NT2/D1 (cell line): ENCODE results near the gene CNTN5.

Experiments
- DNase-seq: peaks from one replicate; pipeline ENCODE4 v3.0.0-alpha.2; 2011; ENCODE audit warnings: low read depth, low spot score
- H3K27me3 ChIP-seq: 2 replicates; pipeline ENCODE4 v1.6.0; 2011; ENCODE audit warnings: mild to moderate bottlenecking; ENCODE audit not compliant: insufficient read length, insufficient read depth
- H3K36me3 ChIP-seq: 2 replicates; pipeline ENCODE4 v1.6.1; 2011; ENCODE audit warnings: mild to moderate bottlenecking, low read length, mixed read lengths; ENCODE audit not compliant: insufficient read depth, insufficient read length
- H3K4me1 ChIP-seq: 2 replicates; pipeline ENCODE4 v1.5.1; 2011; ENCODE audit not compliant: insufficient read depth, insufficient read length
- H3K4me3 ChIP-seq: 2 replicates; pipeline ENCODE4 v1.5.1; 2011; ENCODE audit warnings: low read depth; ENCODE audit not compliant: insufficient read length
- H3K9ac ChIP-seq: 2 replicates; pipeline ENCODE4 v1.6.0; 2011; ENCODE audit warnings: low read depth; ENCODE audit not compliant: insufficient read length
- H3K9me3 ChIP-seq: 2 replicates; pipeline ENCODE4 v1.5.1; 2011; ENCODE audit warnings: mild to moderate bottlenecking, low read length; ENCODE audit not compliant: insufficient read depth
- SUZ12 ChIP-seq: IDR thresholded peaks from 2 replicates; pipeline ENCODE4 v1.6.1; 2011; ENCODE audit not compliant: insufficient read length, insufficient read depth; ENCODE audit errors: extremely low read depth
- YY1 ChIP-seq: IDR thresholded peaks from 2 replicates; pipeline ENCODE4 v1.6.1; 2011; ENCODE audit not compliant: insufficient read length, insufficient read depth
- ZNF274 ChIP-seq: IDR thresholded peaks from 2 replicates; pipeline ENCODE4 v1.6.1; 2011; ENCODE audit warnings: mild to moderate bottlenecking, low read depth, low read length

The CNTN5 gene

GRCh38 chr11:99020352-99021225, at the start of gene CNTN5:
CNTN5 (plus strand) TSS chr11:99020949.
- peak within 1 kb of the TSS; percentile 61 for H3K9ac ChIP-seq
- H3K9me3 ChIP-seq, result no peaks in the 10 kb centered on the region
- TF ChIP-seq YY1 (no peak), ZNF274 (no peak), SUZ12 (no peak)
- peaks cover 18% of the 10 kb centered on the region for H3K27me3 ChIP-seq
- peak; percentile 25 for DNase-seq
- no peaks in the 10 kb centered on the region for H3K36me3 ChIP-seq
- no peaks in the 10 kb centered on the region for H3K4me1 ChIP-seq
- peak within 1 kb of the TSS; percentile 53 for H3K4me3 ChIP-seq

GRCh38 chr11:98979205-98979604, 41.5 kb upstream of the CNTN5 start:
- no peak overlapping the region for H3K9ac ChIP-seq
- DNase-seq, result no peak
- no peaks in the 10 kb centered on the region for H3K9me3 ChIP-seq
- no peak overlapping the region for H3K4me3 ChIP-seq
- H3K4me1 ChIP-seq, result no peaks in the 10 kb centered on the region
- TF ChIP-seq YY1, result no peak
- TF ChIP-seq ZNF274, result no peak
- H3K27me3 ChIP-seq, result no peaks in the 10 kb centered on the region
- H3K36me3 ChIP-seq, result no peaks in the 10 kb centered on the region

GRCh38 chr11:99015634-99016454, 4.9 kb upstream of the CNTN5 start:
- H3K9me3 ChIP-seq, result no peaks in the 10 kb centered on the region
- H3K36me3 ChIP-seq, result no peaks in the 10 kb centered on the region
- TF ChIP-seq SUZ12 (no peak), YY1 (no peak), ZNF274 (no peak)
- no peak overlapping the region for H3K9ac ChIP-seq
- no peaks in the 10 kb centered on the region for H3K4me1 ChIP-seq
- DNase-seq, result peak; percentile 44
- H3K27me3 ChIP-seq, result peaks cover 11% of the 10 kb centered on the region
- no peak overlapping the region for H3K4me3 ChIP-seq

GRCh38 chr11:99019696-99020095, 1.1 kb upstream of the CNTN5 start:
- Histone ChIP-seq H3K36me3 (no peaks in the 10 kb centered on the region), H3K4me1 (no peaks in the 10 kb centered on the region), H3K4me3 (no peak overlapping the region), H3K27me3 (peaks cover 18% of the 10 kb centered on the region), H3K9me3 (no peaks in the 10 kb centered on the region), H3K9ac (no peak overlapping the region)
- TF ChIP-seq YY1 (no peak), SUZ12 (no peak), ZNF274 (no peak)
- DNase-seq, result no peak

- Histone ChIP-seq H3K9ac (no peak overlapping the region), H3K9me3 (no peaks in the 10 kb centered on the region), H3K36me3 (no peaks in the 10 kb centered on the region), H3K4me3 (no peak overlapping the region), H3K4me1 (no peaks in the 10 kb centered on the region), H3K27me3 (no peaks in the 10 kb centered on the region)
- no peak for DNase-seq
- no peak for TF ChIP-seq YY1
- no peak for TF ChIP-seq SUZ12
- no peak for TF ChIP-seq ZNF274
Observed at GRCh38 chr11:99037057-99037456, 16.3 kb downstream of the CNTN5 start.

- TF ChIP-seq YY1 (no peak), ZNF274 (no peak), SUZ12 (no peak)
- Histone ChIP-seq H3K9me3 (no peaks in the 10 kb centered on the region), H3K4me3 (no peak overlapping the region), H3K36me3 (no peaks in the 10 kb centered on the region), H3K27me3 (no peaks in the 10 kb centered on the region), H3K4me1 (no peaks in the 10 kb centered on the region), H3K9ac (no peak overlapping the region)
- no peak for DNase-seq
Observed at GRCh38 chr11:99063331-99063730, 42.6 kb downstream of the CNTN5 start.

- Histone ChIP-seq H3K9me3 (no peaks in the 10 kb centered on the region), H3K9ac (no peak overlapping the region)
- TF ChIP-seq SUZ12 (no peak), YY1 (no peak), ZNF274 (no peak)
Observed at GRCh38 chr11:99065121-99065520, 44.4 kb downstream of the CNTN5 start.

More at GRCh38 chr11:99065121-99065520, 44.4 kb downstream of the CNTN5 start:
- no peaks in the 10 kb centered on the region for H3K4me1 ChIP-seq
- no peak for DNase-seq
- H3K27me3 ChIP-seq, result no peaks in the 10 kb centered on the region
- no peak overlapping the region for H3K4me3 ChIP-seq
- no peaks in the 10 kb centered on the region for H3K36me3 ChIP-seq
